SK-N-SH treated with all-trans-retinoic acid at 6 μM for 48 hours (cell line): ENCODE measurements around the gene DPP6.

ENCODE experiments used
- ARNTL ChIP-seq: fragments of 450-650 bp; formaldehyde crosslinking; IDR thresholded peaks from 2 replicates; pipeline ENCODE4 v1.5.0; 2020; ENCODE audit warnings: low read depth, mild to moderate bottlenecking, moderate library complexity, borderline replicate concordance
- CREB5 ChIP-seq: fragments of 250-450 bp; sonication (Bioruptor Pico); IDR thresholded peaks from 2 replicates; pipeline ENCODE4 v1.5.1; 2020; ENCODE audit warnings: low read depth, mild to moderate bottlenecking, moderate library complexity
- ESRRG ChIP-seq: fragments of 250-450 bp; sonication (Bioruptor Pico); IDR thresholded peaks from 2 replicates; pipeline ENCODE4 v1.6.1; 2021; ENCODE audit warnings: mild to moderate bottlenecking
- OSR1 ChIP-seq: fragments of 250-450 bp; sonication (Bioruptor Pico); IDR thresholded peaks from 2 replicates; pipeline ENCODE4 v1.8.0; 2022; ENCODE audit warnings: moderate library complexity, mild to moderate bottlenecking, inconsistent platforms
- PPARA ChIP-seq: fragments of 250-450 bp; sonication (Bioruptor Pico); IDR thresholded peaks from 2 replicates; pipeline ENCODE4 v1.5.0; 2020; ENCODE audit warnings: mild to moderate bottlenecking, borderline replicate concordance
- RARB ChIP-seq: fragments of 250-450 bp; sonication (Bioruptor Pico); IDR thresholded peaks from 2 replicates; pipeline ENCODE4 v1.8.0; 2021; ENCODE audit warnings: mild to moderate bottlenecking, moderate library complexity
- TOX ChIP-seq: fragments of 250-450 bp; sonication (Bioruptor Pico); IDR thresholded peaks from 2 replicates; pipeline ENCODE4 v1.8.0; 2021; ENCODE audit warnings: mild to moderate bottlenecking, moderate library complexity, borderline replicate concordance
- ZFP30 ChIP-seq: fragments of 450-650 bp; formaldehyde crosslinking; IDR thresholded peaks from 2 replicates; pipeline ENCODE4 v1.5.0; 2022; ENCODE audit warnings: mild to moderate bottlenecking, moderate library complexity
- TF ChIP-seq, protein P1 (sequence below): fragments of 250-450 bp; sonication (Bioruptor Pico); IDR thresholded peaks from 2 replicates; pipeline ENCODE4 v1.8.0; 2020; ENCODE audit warnings: mild to moderate bottlenecking, moderate library complexity, borderline replicate concordance

DNA sequence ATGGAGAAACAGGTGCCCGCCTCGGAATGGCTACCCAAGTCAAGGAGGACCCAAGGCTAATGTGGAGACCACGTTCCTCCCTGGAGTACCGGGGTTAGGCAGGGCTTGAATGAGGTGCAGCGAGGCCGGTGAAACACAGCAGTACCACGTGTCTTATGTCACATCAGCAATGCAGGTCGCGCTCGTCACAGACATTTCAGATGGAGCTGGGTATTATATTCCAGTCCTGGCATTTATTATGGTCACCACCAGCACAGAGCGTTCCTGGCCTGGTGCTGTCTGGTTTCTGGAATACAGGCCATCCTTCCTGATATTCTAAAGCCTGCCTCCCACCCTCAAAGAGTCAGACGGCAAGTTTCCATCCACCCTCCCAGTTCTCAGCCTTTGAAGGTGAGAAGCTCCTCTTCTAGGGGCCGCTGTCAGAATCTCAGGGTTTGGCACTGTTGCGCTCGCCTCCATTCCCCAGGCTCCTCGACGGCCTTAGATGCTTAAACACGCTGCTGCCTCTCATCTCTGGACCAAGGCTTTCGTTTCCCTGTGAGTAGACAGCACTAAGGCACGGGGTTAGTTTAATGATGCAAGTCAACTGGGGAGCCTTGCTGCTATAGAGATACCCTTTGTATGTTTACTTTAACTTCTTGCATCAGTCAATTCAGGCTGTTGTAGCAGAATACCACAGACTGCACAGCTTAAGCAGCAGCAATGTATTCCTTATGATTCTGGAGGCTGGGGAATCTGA lies 377.6 kb downstream of the DPP6 start:
- TF ChIP-seq OSR1 (CRISPR knock-in tag) (no peak), ZFP30 (no peak), ESRRG (no peak), TOX (CRISPR knock-in tag) (no peak), CREB5 (CRISPR knock-in tag) (no peak), PPARA (CRISPR knock-in tag) (no peak), ARNTL (CRISPR knock-in tag) (no peak), RARB (CRISPR knock-in tag) (no peak)
- TF ChIP-seq, protein P1, sequence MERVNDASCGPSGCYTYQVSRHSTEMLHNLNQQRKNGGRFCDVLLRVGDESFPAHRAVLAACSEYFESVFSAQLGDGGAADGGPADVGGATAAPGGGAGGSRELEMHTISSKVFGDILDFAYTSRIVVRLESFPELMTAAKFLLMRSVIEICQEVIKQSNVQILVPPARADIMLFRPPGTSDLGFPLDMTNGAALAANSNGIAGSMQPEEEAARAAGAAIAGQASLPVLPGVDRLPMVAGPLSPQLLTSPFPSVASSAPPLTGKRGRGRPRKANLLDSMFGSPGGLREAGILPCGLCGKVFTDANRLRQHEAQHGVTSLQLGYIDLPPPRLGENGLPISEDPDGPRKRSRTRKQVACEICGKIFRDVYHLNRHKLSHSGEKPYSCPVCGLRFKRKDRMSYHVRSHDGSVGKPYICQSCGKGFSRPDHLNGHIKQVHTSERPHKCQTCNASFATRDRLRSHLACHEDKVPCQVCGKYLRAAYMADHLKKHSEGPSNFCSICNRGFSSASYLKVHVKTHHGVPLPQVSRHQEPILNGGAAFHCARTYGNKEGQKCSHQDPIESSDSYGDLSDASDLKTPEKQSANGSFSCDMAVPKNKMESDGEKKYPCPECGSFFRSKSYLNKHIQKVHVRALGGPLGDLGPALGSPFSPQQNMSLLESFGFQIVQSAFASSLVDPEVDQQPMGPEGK (CRISPR knock-in tag): no peak
